T-cell (primary cell): ENCODE results near the gene PFN1. TPM values are rescaled to one million over a fixed set of nuclear protein-coding genes. Genes with fewer than 3 reads are reported as not detected.
A peak's percentile ranks its signal among the peaks of the same experiment; 100 is the strongest.

Experiments
- ATAC-seq, 4 experiments: fragments of 200-7000 bp in 3 of 4; fragments of 150-1000 bp in 1 of 4; cut with Tn5 transposase; replicated peaks in 1 of 4; 1 replicate in 3 of 4; 2 replicates in 1 of 4; pipeline ENCODE4 v1.10.0; 2021; ENCODE audit warnings: moderate library complexity in 3 of 4, mild to moderate bottlenecking in 2 of 4, moderate number of reproducible peaks in 1 of 4
- CTCF ChIA-PET, 2 donors: fragments of 300-600 bp; sonication (Branson Sonifier 250); formaldehyde crosslinking; loops; one replicate each; lab custom pipeline; 2022; ENCODE audit warnings: antibody characterized with exemption in 2 of 2; lab: Charles Lee
- POLR2A ChIA-PET, 2 donors: fragments of 300-600 bp; sonication (Branson Sonifier 250); formaldehyde crosslinking; loops; one replicate each; lab custom pipeline; 2022; ENCODE audit warnings: antibody characterized with exemption in 2 of 2; lab: Charles Lee
- DNase-seq, 35 experiments: peaks; one replicate each; pipeline versions ENCODE4 v3.0.0 to v3.0.0-alpha.2; 2013 to 2023
- H3K27ac ChIP-seq: one replicate; pipeline ENCODE4 v1.5.1; 2013; ENCODE audit warnings: low read length
- H3K27me3 ChIP-seq, 2 experiments: replicated peaks in 1 of 2; 1 replicate in 1 of 2; 2 replicates in 1 of 2; pipeline versions ENCODE4 v1.6.1 to v1.7.0; 2013; ENCODE audit warnings: low read length in 1 of 2, mixed read lengths in 1 of 2; ENCODE audit not compliant: control insufficient read depth in 2 of 2, insufficient read depth in 2 of 2; ENCODE audit errors: extremely low read depth in 1 of 2
- H3K36me3 ChIP-seq, 2 donors: 1 replicate in 1 of 2; 2 replicates in 1 of 2; pipeline versions ENCODE4 v1.6.1 to v1.7.0; 2013; ENCODE audit warnings: low read length in 1 of 2; ENCODE audit not compliant: control insufficient read depth in 2 of 2, insufficient read depth in 1 of 2; ENCODE audit errors: extremely low read depth in 1 of 2
- H3K4me1 ChIP-seq, 2 experiments: 1 replicate in 1 of 2; 2 replicates in 1 of 2; pipeline versions ENCODE4 v1.6.1 to v1.7.0; 2013; ENCODE audit warnings: low read length in 2 of 2, mixed read lengths in 1 of 2; ENCODE audit not compliant: insufficient read depth in 2 of 2, control insufficient read depth in 1 of 2; ENCODE audit errors: extremely low read depth in 1 of 2
- H3K4me3 ChIP-seq, 2 donors: 1 replicate in 1 of 2; 2 replicates in 1 of 2; pipeline versions ENCODE4 v1.5.1 to v1.7.0; 2013; ENCODE audit warnings: mild to moderate bottlenecking in 2 of 2, low read length in 1 of 2, moderate library complexity in 1 of 2; ENCODE audit not compliant: control insufficient read depth in 1 of 2; ENCODE audit errors: extremely low read depth in 1 of 2
- H3K9me3 ChIP-seq: 2 replicates; pipeline ENCODE4 v1.7.0; 2013
- H3K27ac Mint-ChIP-seq, 2 donors: one replicate each; pipeline ENCODE4 v1.8.0; 2020 to 2021; ENCODE audit warnings: mild to moderate bottlenecking in 2 of 2, mixed read lengths in 2 of 2
- H3K27me3 Mint-ChIP-seq, 2 donors: one replicate each; pipeline ENCODE4 v1.8.0; 2021 to 2022; ENCODE audit warnings: mixed read lengths in 2 of 2
- H3K36me3 Mint-ChIP-seq: one replicate; pipeline ENCODE4 v1.8.0; 2021; ENCODE audit warnings: mixed read lengths
- H3K4me1 Mint-ChIP-seq, 3 donors: one replicate each; pipeline ENCODE4 v1.8.0; 2020 to 2022; ENCODE audit warnings: mixed read lengths in 3 of 3, mild to moderate bottlenecking in 1 of 3
- H3K4me3 Mint-ChIP-seq, 3 donors: one replicate each; pipeline ENCODE4 v1.8.0; 2020 to 2022; ENCODE audit warnings: mild to moderate bottlenecking in 3 of 3, mixed read lengths in 3 of 3, moderate library complexity in 3 of 3
- H3K9me3 Mint-ChIP-seq, 3 donors: one replicate each; pipeline ENCODE4 v1.8.0; 2020 to 2022; ENCODE audit warnings: mixed read lengths in 3 of 3
- WGBS: methylation state at CpG from one replicate; pipeline ENCODE4 v1.1.5; 2013; ENCODE audit warnings: missing lambda C conversion rate; ENCODE audit not compliant: insufficient coverage; 5-methylcytosine and 5-hydroxymethylcytosine counted together
- total RNA-seq, 35 experiments: library from RNA in 6 of 35; stranded (reverse) in 6 of 35; fragments of 120-200 nt in 1 of 35; gene quantifications; one replicate each; pipeline versions ENCODE4 v1.2.1 to v1.2.4 and lab custom pipeline; 2013 to 2026

Gene PFN1
- total RNA-seq, 5 donors from 2014 or later (not counting 1 experiment from before 2014, with no cell fraction given) = 654 to 853 (median 744) TPM

- H3K9me3 Mint-ChIP-seq = no peaks in the 10 kb centered on the region
- peak within 1 kb of the TSS; percentile 34 to 40 for H3K27ac Mint-ChIP-seq
- H3K27me3 Mint-ChIP-seq = no peaks in the 10 kb centered on the region
- ATAC-seq (peak; percentile 19 to 43 (median 40)), DNase-seq (peak in 34 of 35 experiments; percentile 48 to 91 (median 70))
- ChIA-PET CTCF (interaction anchor here in 1 of 2 donors (1.1 to 1.3 kb wide), 2 partner anchors 64 to 114 kb away, joined by 3 to 9 read pairs; partner anchors contain the start of gene SPAG7), POLR2A (interaction anchor here in 1 of 2 donors (1.4 kb wide), 1 partner anchor 37 kb away, joined by 5 read pairs; the partner anchor contains the start of genes RNF167 and SLC25A11)
- Histone ChIP-seq H3K27ac (peak within 1 kb of the TSS; percentile 65), H3K4me1 (peaks cover 14 to 60% of the 10 kb centered on the region in 2 experiments), H3K36me3 (no peaks in the 10 kb centered on the region), H3K9me3 (no peaks in the 10 kb centered on the region), H3K4me3 (no peak within 1 kb of the TSS), H3K27me3 (peaks cover 0 to 28% of the 10 kb centered on the region in 2 experiments)
- peak within 1 kb of the TSS; percentile 21 to 67 (median 22) for H3K4me3 Mint-ChIP-seq
- WGBS = 9% methylated on average over 8 of the region's 10 CpGs
- no peaks in the 10 kb centered on the region for H3K36me3 Mint-ChIP-seq
- H3K4me1 Mint-ChIP-seq = peaks cover 36 to 45% (median 38%) of the 10 kb centered on the region in 3 donors
Observed at GRCh38 chr17:4903051-4903818, 45.1 kb downstream of the PFN1 start, which contains the start of gene CHRNE. Gene CHRNE, minus strand, starts transcription at chr17:4903098. Its CDS starts 35 bp downstream, at chr17:4903063.

GRCh38 chr17:4902540-4902939, 45.8 kb downstream of the PFN1 start:
- Histone ChIP-seq H3K9me3 (no peaks in the 10 kb centered on the region), H3K27me3 (peaks cover 0 to 28% of the 10 kb centered on the region in 2 experiments), H3K4me1 (peaks cover 12 to 60% of the 10 kb centered on the region in 2 experiments), H3K4me3 (no peak overlapping the region), H3K27ac (peak overlapping the region; percentile 65), H3K36me3 (no peaks in the 10 kb centered on the region)
- Mint-ChIP-seq H3K27me3 (no peaks in the 10 kb centered on the region), H3K9me3 (no peaks in the 10 kb centered on the region), H3K27ac (peak overlapping the region; percentile 6 to 34), H3K36me3 (no peaks in the 10 kb centered on the region), H3K4me1 (peaks cover 38 to 47% (median 38%) of the 10 kb centered on the region in 3 donors), H3K4me3 (peak overlapping the region; percentile 21 to 67 (median 22))
- DNase-seq (no peak), ATAC-seq (no peak)
- WGBS = 63% methylated on average over 2 of the region's 8 CpGs
- ChIA-PET POLR2A (interaction anchor here in 1 of 2 donors (1.4 kb wide), 1 partner anchor 38 kb away, joined by 5 read pairs; the partner anchor contains the start of genes RNF167 and SLC25A11), CTCF (interaction anchor here (0.6 to 1.3 kb wide), 5 partner anchors 10 to 495 kb away, joined by 3 to 9 read pairs (median 3); partner anchors contain the start of gene SPAG7 (in 1 of the 2))

- H3K4me3 ChIP-seq = no peak overlapping the region
- WGBS = 58% methylated on average over 37 of the region's 48 CpGs
- H3K4me1 Mint-ChIP-seq = peaks cover 38 to 47% (median 38%) of the 10 kb centered on the region in 3 donors
- no peak overlapping the region for H3K27ac Mint-ChIP-seq
- peaks cover 6% of the 10 kb centered on the region for H3K36me3 Mint-ChIP-seq
- H3K9me3 ChIP-seq = no peaks in the 10 kb centered on the region
- H3K36me3 ChIP-seq = peaks cover 0 to 5% of the 10 kb centered on the region in 2 donors
- H3K27ac ChIP-seq = peak overlapping the region; percentile 47
- DNase-seq (peak in 14 of 35 experiments; percentile 15 to 54 (median 30)), ATAC-seq (no peak)
- H3K27me3 Mint-ChIP-seq = no peaks in the 10 kb centered on the region
- H3K9me3 Mint-ChIP-seq = no peaks in the 10 kb centered on the region
- H3K4me3 Mint-ChIP-seq = peak overlapping the region in 1 of 3 donors; percentile 90
- H3K4me1 ChIP-seq = peaks cover 12 to 60% of the 10 kb centered on the region in 2 experiments
- peaks cover 0 to 28% of the 10 kb centered on the region in 2 experiments for H3K27me3 ChIP-seq
- CTCF ChIA-PET = interaction anchor here (0.6 to 1.1 kb wide), 6 partner anchors 11 to 495 kb away, joined by 3 to 8 read pairs (median 4); no protein-coding TSS in a partner anchor
- POLR2A ChIA-PET = interaction anchor here (0.5 to 0.7 kb wide), 3 partner anchors 8 to 66 kb away, joined by 3 to 8 read pairs (median 3); partner anchors contain the start of gene SPAG7 (in 1 of the 2)
Observed at GRCh38 chr17:4901648-4902344, 46.5 kb downstream of the PFN1 start.

GRCh38 chr17:4901108-4901647, 47.2 kb downstream of the PFN1 start:
- H3K36me3 Mint-ChIP-seq = peaks cover 10% of the 10 kb centered on the region
- ChIA-PET CTCF (interaction anchor here in 1 of 2 donors (1.1 kb wide), 1 partner anchor 135 kb away, joined by 4 read pairs; no protein-coding TSS in a partner anchor), POLR2A (interaction anchor here in 1 of 2 donors (0.5 to 0.7 kb wide), 2 partner anchors 8 to 66 kb away, joined by 3 read pairs; partner anchors contain the start of gene SPAG7)
- H3K4me1 Mint-ChIP-seq = peaks cover 38 to 47% (median 38%) of the 10 kb centered on the region in 3 donors
- no peaks in the 10 kb centered on the region for H3K27me3 Mint-ChIP-seq
- ATAC-seq = no peak
- H3K9me3 Mint-ChIP-seq = no peaks in the 10 kb centered on the region
- peak overlapping the region; percentile 71 to 90 (median 71) for H3K4me3 Mint-ChIP-seq
- H3K27me3 ChIP-seq = peaks cover 0 to 28% of the 10 kb centered on the region in 2 experiments
- H3K9me3 ChIP-seq = no peaks in the 10 kb centered on the region
- H3K4me3 ChIP-seq = peak overlapping the region; percentile 17 to 83
- H3K27ac Mint-ChIP-seq = peak overlapping the region; percentile 46 to 73
- WGBS = 48% methylated on average over 37 of the region's 37 CpGs
- H3K36me3 ChIP-seq = peaks cover 0 to 11% of the 10 kb centered on the region in 2 donors
- H3K27ac ChIP-seq = peak overlapping the region; percentile 47
- H3K4me1 ChIP-seq = peaks cover 12 to 60% of the 10 kb centered on the region in 2 experiments
- peak in 2 of 35 experiments; percentile 11 to 44 for DNase-seq

- no peaks in the 10 kb centered on the region for H3K9me3 Mint-ChIP-seq
- H3K27me3 ChIP-seq = peaks cover 0 to 28% of the 10 kb centered on the region in 2 experiments
- WGBS = 16% methylated on average over 62 of the region's 65 CpGs
- peak overlapping the region; percentile 62 to 83 for H3K4me3 ChIP-seq
- ATAC-seq = peak in 3 of 4 experiments; percentile 11 to 35 (median 14)
- peak overlapping the region; percentile 83 to 90 (median 88) for H3K4me3 Mint-ChIP-seq
- DNase-seq = peak in 34 of 35 experiments; percentile 35 to 88 (median 73)
- peak overlapping the region; percentile 46 to 73 for H3K27ac Mint-ChIP-seq
- peaks cover 12 to 60% of the 10 kb centered on the region in 2 experiments for H3K4me1 ChIP-seq
- H3K9me3 ChIP-seq = no peaks in the 10 kb centered on the region
- H3K36me3 Mint-ChIP-seq = peaks cover 15% of the 10 kb centered on the region
- no peaks in the 10 kb centered on the region for H3K27me3 Mint-ChIP-seq
- peak overlapping the region; percentile 47 for H3K27ac ChIP-seq
- ChIA-PET POLR2A (no interaction called here), CTCF (interaction anchor here in 1 of 2 donors (1.1 to 1.7 kb wide), 2 partner anchors 135 to 191 kb away, joined by 4 to 7 read pairs; partner anchors contain the start of gene ARRB2)
- peaks cover 38 to 47% (median 38%) of the 10 kb centered on the region in 3 donors for H3K4me1 Mint-ChIP-seq
- H3K36me3 ChIP-seq = peaks cover 0 to 18% of the 10 kb centered on the region in 2 donors
Observed at GRCh38 chr17:4900231-4901107, 47.9 kb downstream of the PFN1 start.
